Cardiac septum (tissue), 1 donor: ENCODE measurements around the gene CDPF1. TPM values are rescaled to one million over a fixed set of nuclear protein-coding genes. Genes with fewer than 3 reads are reported as not detected.
"Not testable (repeated sequence)": the region's sequence is repeated elsewhere in the genome, so short reads cannot be mapped to it uniquely, and the experiment has no call there.

Source experiments
- DNase-seq: peaks from one replicate; pipeline ENCODE4 v3.0.0-alpha.2; 2020; ENCODE audit warnings: low spot score
- intact Hi-C: fragments of 100-400 bp; cut with DNase I; formaldehyde crosslinking; loops from one replicate; pipeline ENCODE4 v1.14.0; 2022
- total RNA-seq: library from RNA; stranded (reverse); fragmentation: NEBNext Ultra II Directional; extraction: Animal tissue kit (Norgen Biotek cat#: 25700); gene quantifications from one replicate; pipeline ENCODE4 v1.2.1, GENCODE V29; 2021
- donor health status: DM: no; HTN: no; CAD: no.

CDPF1 gene
- total RNA-seq, 1 donor from 2014 or later: 7.6 TPM

DNA sequence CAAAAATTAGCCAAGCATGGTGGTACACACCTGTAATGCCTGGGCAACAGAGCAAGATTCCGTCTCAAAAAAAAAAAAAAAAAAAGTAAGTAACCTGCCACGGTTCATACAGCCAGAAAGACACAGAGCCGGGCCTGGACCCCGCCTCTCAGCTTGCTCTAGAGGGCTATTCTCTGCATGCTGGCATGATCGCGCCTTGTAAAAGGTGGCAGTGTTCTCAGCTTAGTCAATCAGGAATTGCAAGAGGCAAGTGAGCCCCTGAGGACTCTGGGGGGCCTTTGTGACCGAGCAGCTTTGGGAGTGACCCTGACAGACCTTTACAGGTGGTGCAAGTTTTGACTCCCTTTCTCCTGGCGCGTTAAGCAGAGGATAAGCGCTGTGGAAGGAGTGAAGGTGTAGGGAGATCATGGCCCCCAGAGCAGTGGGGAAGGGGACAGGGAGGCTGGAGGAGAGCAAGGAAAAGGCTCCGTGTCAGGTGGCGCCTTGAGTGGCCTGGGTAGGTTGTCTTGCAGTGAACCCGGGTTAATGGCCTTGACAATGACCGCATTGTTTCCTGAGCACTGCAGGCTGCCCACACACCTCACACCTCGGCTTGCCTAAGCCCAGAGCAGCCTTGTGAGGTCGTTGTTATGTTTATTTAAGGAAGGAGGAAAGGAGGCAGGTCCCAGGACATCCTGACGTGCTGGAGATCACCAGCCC lies 48.9 kb downstream of the CDPF1 start:
- no peak for DNase-seq
- intact Hi-C loops: no loop called here

DNA sequence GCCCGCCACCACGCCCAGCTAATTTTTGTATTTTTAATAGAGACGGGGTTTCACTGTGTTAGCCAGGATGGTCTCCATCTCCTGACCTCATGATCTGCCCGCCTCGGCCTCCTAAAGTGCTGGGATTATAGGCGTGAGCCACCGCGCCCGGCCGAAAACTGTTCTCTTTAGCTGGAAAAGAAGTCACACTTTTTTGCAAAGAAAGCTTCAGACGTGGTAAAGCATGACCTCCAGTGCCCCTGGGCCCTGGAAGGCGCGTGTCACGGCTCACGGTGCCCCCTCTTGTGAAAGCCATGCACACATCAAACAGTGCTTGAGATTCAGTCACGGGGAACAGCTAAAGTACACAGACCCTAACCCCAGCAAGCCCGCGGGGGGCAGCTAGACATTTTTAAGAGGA lies 51.3 kb downstream of the CDPF1 start:
- DNase-seq, intact Hi-C loops: not testable (repeated sequence)

DNA sequence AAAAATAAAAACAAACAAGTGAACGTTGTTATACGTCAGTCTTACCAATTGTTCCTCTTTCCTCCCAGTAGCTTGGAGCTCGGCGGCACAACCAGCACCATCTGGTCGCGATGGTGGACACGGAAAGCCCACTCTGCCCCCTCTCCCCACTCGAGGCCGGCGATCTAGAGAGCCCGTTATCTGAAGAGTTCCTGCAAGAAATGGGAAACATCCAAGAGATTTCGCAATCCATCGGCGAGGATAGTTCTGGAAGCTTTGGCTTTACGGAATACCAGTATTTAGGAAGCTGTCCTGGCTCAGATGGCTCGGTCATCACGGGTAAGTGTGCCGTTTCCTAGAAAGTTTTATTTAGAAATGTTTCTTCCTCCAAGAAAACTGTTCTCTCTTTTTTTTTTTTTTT lies 51.8 kb downstream of the CDPF1 start:
- no peak for DNase-seq

GRCh38 chr22:46196278-46196677 lies 53.8 kb downstream of the CDPF1 start:
- intact Hi-C loops: no loop called here
- DNase-seq: no peak

More for the DNA sequence above, 51.8 kb downstream of the CDPF1 start:
- intact Hi-C loops: no loop called here

GRCh38 chr22:46195487-46196165 lies 54.5 kb downstream of the CDPF1 start:
- intact Hi-C loops: no loop called here
- DNase-seq: no peak

Other genes starting within 250 kb of the CDPF1 start
- gene PPARA, start 99.8 kb downstream of the CDPF1 start, total RNA-seq: 78.8 TPM
- gene PKDREJ, start 13.1 kb upstream of the CDPF1 start, total RNA-seq: 0.11 TPM
- gene TTC38, start 17.7 kb upstream of the CDPF1 start, total RNA-seq: 21.5 TPM
- 0.32 TPM for gene GTSE1, start 46.6 kb upstream of the CDPF1 start, total RNA-seq
- 34.7 TPM for gene TRMU, start 85.4 kb upstream of the CDPF1 start, total RNA-seq